HepG2 (cell line): Measurements from ENCODE around the gene AHR.

Experiments
- JUNB ChIP-seq: sonication (generic); formaldehyde crosslinking; IDR thresholded peaks from 2 replicates; pipeline ENCODE4 v1.8.0; 2022; ENCODE audit warnings: missing genetic modification reagents, mild to moderate bottlenecking, borderline replicate concordance
- MAX ChIP-seq: IDR thresholded peaks from 2 replicates; pipeline ENCODE4 v1.6.1; 2012; ENCODE audit warnings: inconsistent platforms
- MEF2D ChIP-seq: sonication (generic); formaldehyde crosslinking; IDR thresholded peaks from 2 replicates; pipeline ENCODE4 v1.5.1; 2020; ENCODE audit warnings: mild to moderate bottlenecking, missing genetic modification reagents
- NONO ChIP-seq, 2 experiments: fragments of 450-650 bp in 1 of 2; sonication (generic) in 1 of 2; formaldehyde crosslinking in 1 of 2; IDR thresholded peaks in 1 of 2; conservative IDR thresholded peaks in 1 of 2; 2 replicates each; pipeline versions ENCODE4 v1.6.1 to v1.8.0; 2017 to 2022; ENCODE audit warnings: mild to moderate bottlenecking in 1 of 2, missing genetic modification reagents in 1 of 2, moderate library complexity in 1 of 2
- POLR2AphosphoS5 ChIP-seq: IDR thresholded peaks from 2 replicates; pipeline ENCODE4 v1.6.1; 2012; ENCODE audit warnings: low read depth, low read length
- RFX5 ChIP-seq: IDR thresholded peaks from 2 replicates; pipeline ENCODE4 v1.6.1; 2011; ENCODE audit warnings: low read depth, low read length, improper control_type of control experiment
- SMC3 ChIP-seq: IDR thresholded peaks from 2 replicates; pipeline ENCODE4 v1.6.1; 2011; ENCODE audit warnings: low read length, improper control_type of control experiment
- ZNF121 ChIP-seq: sonication (generic); formaldehyde crosslinking; IDR thresholded peaks from 2 replicates; pipeline ENCODE4 v1.5.0; 2020; ENCODE audit warnings: mild to moderate bottlenecking, missing genetic modification reagents
- ZNF207 ChIP-seq: fragments of 450-650 bp; IDR thresholded peaks from 2 replicates; pipeline ENCODE4 v1.6.1; 2016; ENCODE audit warnings: antibody characterized with exemption, borderline replicate concordance
- ZNF331 ChIP-seq: sonication (generic); formaldehyde crosslinking; IDR thresholded peaks from 2 replicates; pipeline ENCODE4 v1.4.0; 2020; ENCODE audit warnings: missing genetic modification reagents
- ZNF790 ChIP-seq: sonication (generic); formaldehyde crosslinking; IDR thresholded peaks from 2 replicates; pipeline ENCODE4 v1.8.0; 2022; ENCODE audit warnings: missing genetic modification reagents, mild to moderate bottlenecking, borderline replicate concordance
- ZSCAN20 ChIP-seq: sonication (generic); formaldehyde crosslinking; IDR thresholded peaks from 2 replicates; pipeline ENCODE4 v1.4.0; 2020; ENCODE audit warnings: missing genetic modification reagents, mild to moderate bottlenecking, borderline replicate concordance
- TF ChIP-seq, protein P1 (sequence below): IDR thresholded peaks from 2 replicates; pipeline ENCODE4 v1.6.1; 2012; ENCODE audit warnings: low read length, improper control_type of control experiment
- TF ChIP-seq, protein P2 (sequence below): sonication (generic); formaldehyde crosslinking; IDR thresholded peaks from 2 replicates; pipeline ENCODE4 v1.5.0; 2020; ENCODE audit warnings: mild to moderate bottlenecking, missing genetic modification reagents, moderate library complexity

- TF ChIP-seq SMC3 = no peak
- TF ChIP-seq, protein P1, sequence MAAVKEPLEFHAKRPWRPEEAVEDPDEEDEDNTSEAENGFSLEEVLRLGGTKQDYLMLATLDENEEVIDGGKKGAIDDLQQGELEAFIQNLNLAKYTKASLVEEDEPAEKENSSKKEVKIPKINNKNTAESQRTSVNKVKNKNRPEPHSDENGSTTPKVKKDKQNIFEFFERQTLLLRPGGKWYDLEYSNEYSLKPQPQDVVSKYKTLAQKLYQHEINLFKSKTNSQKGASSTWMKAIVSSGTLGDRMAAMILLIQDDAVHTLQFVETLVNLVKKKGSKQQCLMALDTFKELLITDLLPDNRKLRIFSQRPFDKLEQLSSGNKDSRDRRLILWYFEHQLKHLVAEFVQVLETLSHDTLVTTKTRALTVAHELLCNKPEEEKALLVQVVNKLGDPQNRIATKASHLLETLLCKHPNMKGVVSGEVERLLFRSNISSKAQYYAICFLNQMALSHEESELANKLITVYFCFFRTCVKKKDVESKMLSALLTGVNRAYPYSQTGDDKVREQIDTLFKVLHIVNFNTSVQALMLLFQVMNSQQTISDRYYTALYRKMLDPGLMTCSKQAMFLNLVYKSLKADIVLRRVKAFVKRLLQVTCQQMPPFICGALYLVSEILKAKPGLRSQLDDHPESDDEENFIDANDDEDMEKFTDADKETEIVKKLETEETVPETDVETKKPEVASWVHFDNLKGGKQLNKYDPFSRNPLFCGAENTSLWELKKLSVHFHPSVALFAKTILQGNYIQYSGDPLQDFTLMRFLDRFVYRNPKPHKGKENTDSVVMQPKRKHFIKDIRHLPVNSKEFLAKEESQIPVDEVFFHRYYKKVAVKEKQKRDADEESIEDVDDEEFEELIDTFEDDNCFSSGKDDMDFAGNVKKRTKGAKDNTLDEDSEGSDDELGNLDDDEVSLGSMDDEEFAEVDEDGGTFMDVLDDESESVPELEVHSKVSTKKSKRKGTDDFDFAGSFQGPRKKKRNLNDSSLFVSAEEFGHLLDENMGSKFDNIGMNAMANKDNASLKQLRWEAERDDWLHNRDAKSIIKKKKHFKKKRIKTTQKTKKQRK = no peak
- no peak for TF ChIP-seq ZNF121 (CRISPR knock-in tag)
- TF ChIP-seq, protein P2, sequence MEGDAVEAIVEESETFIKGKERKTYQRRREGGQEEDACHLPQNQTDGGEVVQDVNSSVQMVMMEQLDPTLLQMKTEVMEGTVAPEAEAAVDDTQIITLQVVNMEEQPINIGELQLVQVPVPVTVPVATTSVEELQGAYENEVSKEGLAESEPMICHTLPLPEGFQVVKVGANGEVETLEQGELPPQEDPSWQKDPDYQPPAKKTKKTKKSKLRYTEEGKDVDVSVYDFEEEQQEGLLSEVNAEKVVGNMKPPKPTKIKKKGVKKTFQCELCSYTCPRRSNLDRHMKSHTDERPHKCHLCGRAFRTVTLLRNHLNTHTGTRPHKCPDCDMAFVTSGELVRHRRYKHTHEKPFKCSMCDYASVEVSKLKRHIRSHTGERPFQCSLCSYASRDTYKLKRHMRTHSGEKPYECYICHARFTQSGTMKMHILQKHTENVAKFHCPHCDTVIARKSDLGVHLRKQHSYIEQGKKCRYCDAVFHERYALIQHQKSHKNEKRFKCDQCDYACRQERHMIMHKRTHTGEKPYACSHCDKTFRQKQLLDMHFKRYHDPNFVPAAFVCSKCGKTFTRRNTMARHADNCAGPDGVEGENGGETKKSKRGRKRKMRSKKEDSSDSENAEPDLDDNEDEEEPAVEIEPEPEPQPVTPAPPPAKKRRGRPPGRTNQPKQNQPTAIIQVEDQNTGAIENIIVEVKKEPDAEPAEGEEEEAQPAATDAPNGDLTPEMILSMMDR (CRISPR knock-in tag) = no peak
- TF ChIP-seq NONO (IDR thresholded peaks at IDR 0.05) = no peak
- no peak for TF ChIP-seq NONO (CRISPR knock-in tag; conservative IDR thresholded peaks at IDR 0.05)
- TF ChIP-seq ZNF207 = no peak
- no peak for TF ChIP-seq RFX5
- TF ChIP-seq MAX = no peak
- TF ChIP-seq ZSCAN20 (CRISPR knock-in tag) = no peak
- TF ChIP-seq ZNF331 (CRISPR knock-in tag) = no peak
- TF ChIP-seq JUNB (CRISPR knock-in tag) = no peak
- TF ChIP-seq POLR2AphosphoS5 = no peak
- no peak for TF ChIP-seq MEF2D
- TF ChIP-seq ZNF790 (CRISPR knock-in tag) = no peak
Observed at GRCh38 chr7:17253885-17254284, 44.6 kb upstream of the AHR start.
